Measurements from ENCODE around the gene THADA. TPM values are rescaled to one million over a fixed set of nuclear protein-coding genes. Genes with fewer than 3 reads are reported as not detected.

The THADA gene
- total RNA-seq, 4 donors from 2014 or later = 35.7 to 49.2 (median 47.4) TPM

DNA sequence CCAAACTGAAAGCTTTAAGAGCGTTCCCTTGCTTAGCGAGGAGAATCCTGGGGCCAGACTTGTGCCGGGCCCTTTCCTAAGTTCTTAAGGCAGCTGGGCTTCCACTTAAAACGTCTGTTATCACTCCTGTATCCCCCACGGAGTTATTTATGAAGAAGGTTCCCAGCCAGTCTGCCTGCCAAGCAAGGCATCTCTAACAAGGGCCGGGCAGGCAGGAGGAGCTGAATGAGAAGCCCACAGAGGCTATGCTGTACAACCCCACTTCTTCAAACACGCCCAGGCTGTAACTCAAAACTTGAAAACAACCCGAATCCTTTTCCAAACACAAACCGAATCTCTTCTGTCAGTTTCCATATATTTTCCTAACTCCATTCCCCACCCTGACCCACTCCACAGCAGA, 330.4 kb downstream of the THADA start:
- 45 to 61% methylated on average over 9 of the region's 9 CpGs for WGBS, 2 donors
- TF ChIP-seq POLR2A (IDR thresholded peaks at IDR 0.05) (no peak), EP300 (IDR thresholded peaks at IDR 0.05) (peak in 1 of 2 donors; percentile 18)
- TF ChIP-seq, protein P1, sequence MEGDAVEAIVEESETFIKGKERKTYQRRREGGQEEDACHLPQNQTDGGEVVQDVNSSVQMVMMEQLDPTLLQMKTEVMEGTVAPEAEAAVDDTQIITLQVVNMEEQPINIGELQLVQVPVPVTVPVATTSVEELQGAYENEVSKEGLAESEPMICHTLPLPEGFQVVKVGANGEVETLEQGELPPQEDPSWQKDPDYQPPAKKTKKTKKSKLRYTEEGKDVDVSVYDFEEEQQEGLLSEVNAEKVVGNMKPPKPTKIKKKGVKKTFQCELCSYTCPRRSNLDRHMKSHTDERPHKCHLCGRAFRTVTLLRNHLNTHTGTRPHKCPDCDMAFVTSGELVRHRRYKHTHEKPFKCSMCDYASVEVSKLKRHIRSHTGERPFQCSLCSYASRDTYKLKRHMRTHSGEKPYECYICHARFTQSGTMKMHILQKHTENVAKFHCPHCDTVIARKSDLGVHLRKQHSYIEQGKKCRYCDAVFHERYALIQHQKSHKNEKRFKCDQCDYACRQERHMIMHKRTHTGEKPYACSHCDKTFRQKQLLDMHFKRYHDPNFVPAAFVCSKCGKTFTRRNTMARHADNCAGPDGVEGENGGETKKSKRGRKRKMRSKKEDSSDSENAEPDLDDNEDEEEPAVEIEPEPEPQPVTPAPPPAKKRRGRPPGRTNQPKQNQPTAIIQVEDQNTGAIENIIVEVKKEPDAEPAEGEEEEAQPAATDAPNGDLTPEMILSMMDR (IDR thresholded peaks at IDR 0.05) = no peak
- no peak for DNase-seq (ENCODE audit: low spot score in 2 of 2)
- no peaks in the 10 kb centered on the region for H3K27me3 ChIP-seq
- peaks cover 0 to 66% (median 30%) of the 10 kb centered on the region in 4 donors for H3K4me1 ChIP-seq
- no peaks in the 10 kb centered on the region for H3K36me3 ChIP-seq
- H3K27ac ChIP-seq = peak overlapping the region; percentile 50 to 96 (median 74)
- H3K9me3 ChIP-seq = no peaks in the 10 kb centered on the region
- peak overlapping the region in 1 of 4 donors; percentile 1 for H3K4me3 ChIP-seq

DNA sequence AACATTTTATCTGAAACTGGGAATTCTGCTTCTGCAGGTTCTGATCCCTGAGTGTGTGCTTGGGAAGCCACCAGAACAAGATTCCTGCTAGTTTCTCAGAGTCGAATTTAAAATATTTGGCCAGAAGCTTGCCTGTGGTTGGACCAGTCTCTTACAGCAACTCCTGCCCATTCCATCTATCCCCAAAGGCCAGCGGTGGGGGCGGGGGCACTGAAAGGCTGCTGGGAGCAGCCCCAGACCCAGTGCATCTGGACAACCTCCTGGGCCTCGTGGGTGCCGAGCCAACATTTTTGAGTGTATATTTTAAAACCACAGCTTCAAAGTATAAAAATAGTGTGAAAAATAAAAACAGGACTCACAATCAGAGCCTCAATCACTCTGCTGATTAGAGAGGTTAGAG, 330.8 kb downstream of the THADA start:
- no peaks in the 10 kb centered on the region for H3K36me3 ChIP-seq
- no peaks in the 10 kb centered on the region for H3K27me3 ChIP-seq
- no peak for TF ChIP-seq EP300 (IDR thresholded peaks at IDR 0.05)
- no peak for TF ChIP-seq POLR2A (IDR thresholded peaks at IDR 0.05)
- TF ChIP-seq, protein P1 (IDR thresholded peaks at IDR 0.05) = no peak
- H3K4me3 ChIP-seq = peak overlapping the region in 1 of 4 donors; percentile 1
- no peaks in the 10 kb centered on the region for H3K9me3 ChIP-seq
- peak overlapping the region; percentile 50 to 96 (median 74) for H3K27ac ChIP-seq
- 47 to 51% methylated on average over 5 of the region's 5 CpGs for WGBS, 2 donors
- no peak for DNase-seq (ENCODE audit: low spot score in 2 of 2)
- H3K4me1 ChIP-seq = peaks cover 0 to 62% (median 25%) of the 10 kb centered on the region in 4 donors

DNA sequence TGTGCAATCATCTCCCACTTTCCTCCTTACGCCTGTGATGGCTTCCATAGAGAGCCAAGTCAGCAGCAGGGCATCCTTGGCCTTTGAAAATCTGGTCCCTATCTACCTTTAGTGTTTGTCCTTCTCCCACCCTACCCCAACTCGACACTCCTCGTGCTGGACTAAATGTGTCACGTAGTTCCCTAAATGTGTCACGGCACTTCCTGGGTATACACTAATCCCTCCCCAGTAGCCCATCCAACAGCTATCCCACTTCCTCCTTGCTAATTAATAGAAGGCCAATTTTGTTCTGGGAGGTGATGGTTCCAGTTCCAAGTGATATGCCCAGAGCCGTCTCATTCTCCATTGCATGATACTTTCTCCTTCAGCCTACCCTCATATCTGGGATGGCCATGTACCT, 332.9 kb downstream of the THADA start:
- Histone ChIP-seq H3K36me3 (no peaks in the 10 kb centered on the region), H3K27me3 (no peaks in the 10 kb centered on the region), H3K4me1 (peaks cover 0 to 46% (median 9%) of the 10 kb centered on the region in 4 donors), H3K4me3 (no peak overlapping the region), H3K9me3 (no peaks in the 10 kb centered on the region), H3K27ac (no peak overlapping the region)
- TF ChIP-seq, protein P1 (IDR thresholded peaks at IDR 0.05) = no peak
- TF ChIP-seq EP300 (IDR thresholded peaks at IDR 0.05) = no peak
- TF ChIP-seq POLR2A (IDR thresholded peaks at IDR 0.05) = no peak
- WGBS, 2 donors = 86 to 92% methylated on average over 6 of the region's 6 CpGs
- DNase-seq (ENCODE audit: low spot score in 2 of 2) = no peak

DNA sequence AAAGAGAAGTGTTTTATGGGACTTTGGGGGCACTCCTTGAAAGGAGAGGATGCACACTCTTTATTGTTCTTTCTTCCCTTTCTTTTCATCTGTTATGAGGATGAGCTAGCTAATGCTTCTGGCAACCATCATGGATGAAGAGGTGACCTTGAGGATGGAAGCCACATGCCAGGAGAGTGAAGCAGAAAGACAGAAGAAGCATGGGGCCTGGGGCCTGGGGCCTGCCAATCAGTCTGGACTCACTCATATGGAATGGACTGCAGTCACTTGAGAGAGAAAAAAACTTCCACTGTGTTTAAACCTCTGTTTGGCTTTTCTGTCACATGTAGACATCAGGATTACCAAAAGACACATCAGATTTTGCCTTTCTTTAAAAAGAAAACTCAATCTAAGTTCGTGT, 333.6 kb downstream of the THADA start:
- Histone ChIP-seq H3K4me1 (peaks cover 0 to 38% (median 9%) of the 10 kb centered on the region in 4 donors), H3K4me3 (no peak overlapping the region), H3K27ac (no peak overlapping the region), H3K27me3 (no peaks in the 10 kb centered on the region), H3K9me3 (no peaks in the 10 kb centered on the region), H3K36me3 (peaks cover 0 to 2% (median 0%) of the 10 kb centered on the region in 3 donors)
- TF ChIP-seq, protein P1 (IDR thresholded peaks at IDR 0.05) = no peak
- no peak for TF ChIP-seq POLR2A (IDR thresholded peaks at IDR 0.05)
- TF ChIP-seq EP300 (IDR thresholded peaks at IDR 0.05) = no peak
- 93 to 94% methylated on average over 1 of the region's 1 CpG for WGBS, 2 donors
- DNase-seq (ENCODE audit: low spot score in 2 of 2) = no peak

DNA sequence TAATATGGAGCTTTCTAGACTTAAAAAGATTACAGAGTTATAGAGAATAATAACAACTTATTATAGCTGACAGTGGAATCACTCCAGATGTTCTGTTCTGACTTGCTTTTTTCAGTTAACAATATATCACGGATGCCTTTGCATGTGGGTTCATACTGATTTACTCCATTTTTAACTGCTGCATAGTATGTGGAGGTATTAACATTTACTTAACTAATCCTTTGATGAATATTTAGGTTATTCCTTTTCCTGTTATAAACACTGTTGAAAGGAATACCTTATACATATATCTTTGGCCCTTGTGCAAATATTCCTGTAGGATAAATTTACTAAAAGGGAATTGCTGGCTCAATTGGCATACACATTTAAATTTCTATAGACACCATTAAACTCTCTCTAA, 336.3 kb downstream of the THADA start:
- Histone ChIP-seq H3K36me3 (peaks cover 0 to 4% (median 0%) of the 10 kb centered on the region in 3 donors), H3K27me3 (no peaks in the 10 kb centered on the region), H3K9me3 (no peaks in the 10 kb centered on the region), H3K27ac (no peak overlapping the region), H3K4me1 (peaks cover 0 to 28% (median 2%) of the 10 kb centered on the region in 4 donors), H3K4me3 (no peak overlapping the region)
- TF ChIP-seq, protein P1 (IDR thresholded peaks at IDR 0.05) = no peak
- TF ChIP-seq EP300 (IDR thresholded peaks at IDR 0.05) (no peak), POLR2A (IDR thresholded peaks at IDR 0.05) (no peak)
- 91 to 94% methylated on average over 1 of the region's 1 CpG for WGBS, 2 donors
- no peak for DNase-seq (ENCODE audit: low spot score in 2 of 2)
